Prostate gland (tissue), 2 donors: ENCODE data around the gene KRT26. TPM values are rescaled to one million over a fixed set of nuclear protein-coding genes. Genes with fewer than 3 reads are reported as not detected.

Experiments
- DNase-seq: peaks from one replicate; pipeline ENCODE4 v3.0.0-alpha.2; 2019; ENCODE audit warnings: low spot score
- H3K27ac ChIP-seq, 2 donors: fragments of 200-600 bp; sonication (generic); 2 replicates each; pipeline ENCODE4 v1.5.1; 2017 to 2019
- H3K27me3 ChIP-seq: fragments of 200-600 bp; sonication (generic); replicated peaks from 2 replicates; pipeline ENCODE4 v1.5.1; 2019; ENCODE audit not compliant: insufficient read depth
- H3K36me3 ChIP-seq, 2 donors: fragments of 200-600 bp; sonication (generic); 1 replicate in 1 of 2; 2 replicates in 1 of 2; pipeline versions ENCODE4 v1.5.1 to v1.8.1; 2017 to 2019
- H3K4me1 ChIP-seq: fragments of 200-600 bp; sonication (generic); replicated peaks from 2 replicates; pipeline ENCODE4 v1.5.1; 2019
- H3K4me3 ChIP-seq, 2 donors: fragments of 200-600 bp; sonication (generic); 2 replicates each; pipeline ENCODE4 v1.5.1; 2017 to 2019
- H3K9me3 ChIP-seq: fragments of 200-600 bp; sonication (generic); 2 replicates; pipeline ENCODE4 v1.5.1; 2017
- POLR2A ChIP-seq: fragments of 450-650 bp; IDR thresholded peaks from one replicate; pipeline ENCODE4 v1.6.1; 2016; ENCODE audit warnings: antibody characterized with exemption, mild to moderate bottlenecking
- POLR2AphosphoS5 ChIP-seq: sonication (generic); formaldehyde crosslinking; IDR thresholded peaks from one replicate; pipeline ENCODE4 v1.6.1; 2017; ENCODE audit warnings: antibody characterized with exemption
- WGBS: methylation state at CpG from one replicate; pipeline ENCODE4 v1.1.5; 2018; 5-methylcytosine and 5-hydroxymethylcytosine counted together
- intact Hi-C: fragments of 100-400 bp; cut with DNase I; formaldehyde crosslinking; loops from one replicate; pipeline ENCODE4 v1.14.2; 2022
- total RNA-seq, 2 donors: library from RNA; depleted of rRNA; stranded (reverse); fragments of >200 nt; gene quantifications; one replicate each; pipeline ENCODE4 v1.1.0, GENCODE V29; 2016
- TF ChIP-seq, protein P1 (sequence below), 4 experiments: fragments of 200-600 bp in 2 of 4; fragments of 450-650 bp in 2 of 4; sonication (generic) in 2 of 4; IDR thresholded peaks; 1 replicate in 3 of 4; 2 replicates in 1 of 4; pipeline ENCODE4 v1.5.1; 2016 to 2019; ENCODE audit warnings: antibody characterized with exemption in 4 of 4, mild to moderate bottlenecking in 2 of 4, moderate library complexity in 2 of 4

KRT26 gene
- total RNA-seq, 2 donors from 2014 or later, result 0.28 TPM; not detected in 1

DNA sequence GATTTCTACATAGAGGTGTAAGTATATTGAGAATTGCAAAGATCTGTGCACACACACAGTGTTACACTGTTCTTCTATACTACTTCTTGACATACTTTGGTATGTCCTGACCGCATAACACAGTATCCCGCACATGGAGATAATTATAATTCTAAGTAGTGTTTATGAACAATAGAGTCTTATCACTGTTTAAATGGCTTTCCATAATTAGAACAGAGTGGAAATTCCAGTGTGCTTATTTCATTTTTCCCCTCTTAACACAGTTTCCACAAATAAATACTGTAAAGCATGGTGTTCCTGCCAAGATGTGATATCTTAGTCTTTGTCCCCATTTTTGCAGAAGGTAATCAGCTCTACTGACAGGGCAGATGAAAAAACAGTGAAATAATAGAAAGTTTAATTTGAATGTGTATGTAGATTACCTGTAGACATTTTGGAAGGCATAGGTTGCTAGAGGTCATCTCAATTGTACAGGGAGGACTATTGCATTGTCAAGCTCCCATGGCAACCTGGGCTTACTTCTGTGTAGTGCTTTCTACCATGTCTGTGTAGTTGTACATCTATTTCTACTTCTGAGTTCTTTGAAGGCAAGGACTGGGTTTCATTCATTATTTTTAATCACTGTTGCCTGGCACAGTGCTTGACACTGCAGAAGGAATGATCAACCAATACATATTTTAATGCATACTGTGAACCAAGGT, 37.9 kb upstream of the KRT26 start:
- Histone ChIP-seq H3K9me3 (no peaks in the 10 kb centered on the region), H3K27ac (no peak overlapping the region), H3K27me3 (no peaks in the 10 kb centered on the region), H3K36me3 (no peaks in the 10 kb centered on the region), H3K4me1 (no peaks in the 10 kb centered on the region), H3K4me3 (no peak overlapping the region)
- TF ChIP-seq, protein P1, sequence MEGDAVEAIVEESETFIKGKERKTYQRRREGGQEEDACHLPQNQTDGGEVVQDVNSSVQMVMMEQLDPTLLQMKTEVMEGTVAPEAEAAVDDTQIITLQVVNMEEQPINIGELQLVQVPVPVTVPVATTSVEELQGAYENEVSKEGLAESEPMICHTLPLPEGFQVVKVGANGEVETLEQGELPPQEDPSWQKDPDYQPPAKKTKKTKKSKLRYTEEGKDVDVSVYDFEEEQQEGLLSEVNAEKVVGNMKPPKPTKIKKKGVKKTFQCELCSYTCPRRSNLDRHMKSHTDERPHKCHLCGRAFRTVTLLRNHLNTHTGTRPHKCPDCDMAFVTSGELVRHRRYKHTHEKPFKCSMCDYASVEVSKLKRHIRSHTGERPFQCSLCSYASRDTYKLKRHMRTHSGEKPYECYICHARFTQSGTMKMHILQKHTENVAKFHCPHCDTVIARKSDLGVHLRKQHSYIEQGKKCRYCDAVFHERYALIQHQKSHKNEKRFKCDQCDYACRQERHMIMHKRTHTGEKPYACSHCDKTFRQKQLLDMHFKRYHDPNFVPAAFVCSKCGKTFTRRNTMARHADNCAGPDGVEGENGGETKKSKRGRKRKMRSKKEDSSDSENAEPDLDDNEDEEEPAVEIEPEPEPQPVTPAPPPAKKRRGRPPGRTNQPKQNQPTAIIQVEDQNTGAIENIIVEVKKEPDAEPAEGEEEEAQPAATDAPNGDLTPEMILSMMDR (IDR thresholded peaks at IDR 0.05), result no peak
- intact Hi-C loops, result no loop called here
- WGBS, result 69% methylated on average over 2 of the region's 2 CpGs
- DNase-seq, result no peak

DNA sequence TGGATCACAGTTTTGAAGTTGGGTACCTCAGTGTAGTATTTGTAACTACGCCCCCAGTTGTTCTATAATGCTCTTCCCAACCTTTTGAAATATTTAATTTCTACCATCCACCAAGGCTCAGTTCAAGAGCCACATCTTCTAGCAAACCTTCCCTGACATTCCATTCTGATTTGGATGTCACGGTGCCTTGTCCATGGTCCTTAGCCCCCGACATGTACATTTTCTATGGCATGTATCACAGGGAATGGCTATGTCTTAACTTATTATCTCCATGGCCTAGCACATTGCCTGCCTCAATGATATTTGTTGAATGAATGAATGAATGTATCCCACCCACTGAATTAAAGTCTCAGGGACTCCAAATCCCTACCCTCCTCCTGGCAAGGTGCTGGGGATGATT, 34.1 kb upstream of the KRT26 start:
- 71% methylated on average over 3 of the region's 3 CpGs for WGBS
- intact Hi-C loops, result no loop called here

DNA sequence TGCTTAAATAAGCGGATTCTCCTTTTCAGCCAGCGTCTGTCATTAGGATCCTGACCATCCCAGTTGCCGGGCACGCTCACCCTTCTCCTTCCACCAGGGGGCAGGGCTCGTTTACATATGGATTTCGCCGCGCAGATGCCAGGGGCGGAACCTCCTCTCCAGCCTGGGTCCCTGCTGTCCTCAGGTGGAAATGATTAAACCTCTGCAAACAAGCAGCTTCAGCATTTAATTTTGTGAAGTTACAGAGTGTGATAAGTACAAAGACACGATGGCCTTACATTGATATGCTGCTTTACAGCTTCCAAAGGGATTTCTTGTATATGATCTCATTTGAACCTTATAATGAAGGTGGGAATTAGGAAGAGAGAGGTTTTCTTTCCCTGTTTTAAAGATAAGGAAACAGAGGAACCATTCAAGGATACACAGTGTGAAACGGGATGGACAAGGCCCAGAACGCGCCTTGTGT, 31.6 kb upstream of the KRT26 start:
- no peak overlapping the region for H3K27ac ChIP-seq
- no peaks in the 10 kb centered on the region for H3K4me1 ChIP-seq
- 13% methylated on average over 13 of the region's 13 CpGs for WGBS
- peak; percentile 82 for DNase-seq
- intact Hi-C loops, result loop anchor here (2.0 kb wide), 1 partner anchor 863 kb away; no protein-coding TSS in a partner anchor
- no peak overlapping the region for H3K4me3 ChIP-seq
- TF ChIP-seq POLR2AphosphoS5, result peak; percentile 58
- TF ChIP-seq, protein P1 (IDR thresholded peaks at IDR 0.05), result peak; percentile 33 to 91 (median 82)
- no peak for TF ChIP-seq POLR2A
- H3K36me3 ChIP-seq, result no peaks in the 10 kb centered on the region
- no peaks in the 10 kb centered on the region for H3K9me3 ChIP-seq
- no peaks in the 10 kb centered on the region for H3K27me3 ChIP-seq

More for the DNA sequence above, 34.1 kb upstream of the KRT26 start:
- no peaks in the 10 kb centered on the region for H3K27me3 ChIP-seq
- H3K9me3 ChIP-seq, result no peaks in the 10 kb centered on the region
- no peak for TF ChIP-seq POLR2AphosphoS5
- TF ChIP-seq, protein P1 (IDR thresholded peaks at IDR 0.05), result no peak
- no peak for TF ChIP-seq POLR2A
- DNase-seq, result no peak
- H3K36me3 ChIP-seq, result no peaks in the 10 kb centered on the region
- no peaks in the 10 kb centered on the region for H3K4me1 ChIP-seq
- no peak overlapping the region for H3K4me3 ChIP-seq
- no peak overlapping the region for H3K27ac ChIP-seq

DNA sequence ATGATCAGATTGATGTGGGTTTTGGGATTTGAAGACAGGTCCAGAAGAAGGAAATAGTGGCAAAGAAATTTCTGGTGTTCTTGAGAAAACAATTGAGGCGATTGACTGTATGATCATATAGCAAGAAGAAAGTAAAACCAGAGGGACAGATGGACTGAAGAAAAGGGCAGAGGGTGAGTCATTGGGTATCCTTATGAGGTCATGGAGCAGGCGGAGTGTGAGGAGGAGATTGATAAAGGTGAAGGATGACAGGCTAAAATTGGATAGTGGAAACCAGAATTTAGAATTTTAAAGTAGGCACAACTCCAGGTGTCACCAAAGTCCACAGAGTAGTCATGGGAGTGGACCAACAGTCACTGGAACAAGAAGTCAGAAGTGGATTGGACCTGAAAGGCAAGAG, 29.2 kb upstream of the KRT26 start:
- Histone ChIP-seq H3K27me3 (no peaks in the 10 kb centered on the region), H3K4me3 (no peak overlapping the region), H3K9me3 (no peaks in the 10 kb centered on the region), H3K36me3 (no peaks in the 10 kb centered on the region), H3K27ac (no peak overlapping the region), H3K4me1 (no peaks in the 10 kb centered on the region)
- TF ChIP-seq POLR2AphosphoS5 (no peak), POLR2A (no peak)
- TF ChIP-seq, protein P1 (IDR thresholded peaks at IDR 0.05), result no peak
- intact Hi-C loops, result no loop called here
- no peak for DNase-seq
- WGBS, result 78% methylated on average over 2 of the region's 2 CpGs

DNA sequence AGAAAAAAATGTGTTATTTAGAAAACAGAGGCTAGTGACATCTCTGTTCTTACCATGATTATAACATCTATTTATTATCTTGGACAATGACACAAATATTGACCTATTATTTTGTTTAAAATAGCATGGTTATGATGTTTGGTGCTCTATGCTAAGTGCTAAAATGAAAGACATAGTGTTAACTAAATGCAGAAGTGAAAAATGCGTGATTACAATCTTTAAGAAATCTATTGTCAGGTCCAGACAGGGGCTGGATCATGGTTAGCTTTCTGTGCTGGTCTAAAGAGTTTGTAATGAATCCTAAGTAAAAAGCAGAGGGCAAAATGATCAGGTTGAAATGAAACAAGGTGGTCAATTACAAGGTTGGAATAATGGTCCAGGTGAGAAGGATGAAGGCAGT, 28.4 kb upstream of the KRT26 start:
- no peak for DNase-seq
- H3K27me3 ChIP-seq, result no peaks in the 10 kb centered on the region
- no peaks in the 10 kb centered on the region for H3K36me3 ChIP-seq
- no peak overlapping the region for H3K27ac ChIP-seq
- H3K4me1 ChIP-seq, result no peaks in the 10 kb centered on the region
- WGBS, result 87% methylated on average over 1 of the region's 1 CpG
- no peak for TF ChIP-seq POLR2AphosphoS5
- TF ChIP-seq, protein P1 (IDR thresholded peaks at IDR 0.05), result no peak
- TF ChIP-seq POLR2A, result no peak
- H3K4me3 ChIP-seq, result no peak overlapping the region
- no peaks in the 10 kb centered on the region for H3K9me3 ChIP-seq
- intact Hi-C loops, result no loop called here
